Caki2 (cell line): ENCODE results near the gene TMPRSS2. TPM values are rescaled to one million over a fixed set of nuclear protein-coding genes. Genes with fewer than 3 reads are reported as not detected.
"Not testable (repeated sequence)": the region's sequence is repeated elsewhere in the genome, so short reads cannot be mapped to it uniquely, and the experiment has no call there.

Source experiments
- DNase-seq: peaks from one replicate; pipeline ENCODE4 v3.0.0-alpha.2; 2015; ENCODE audit warnings: low read depth
- in situ Hi-C: cut with HindIII; loops from 2 replicates; pipeline ENCODE4 v1.10.0; 2016; ENCODE audit warnings: low sequenced_read_pairs, low pct_unique_long_range_greater_than_20kb, mixed read lengths
- total RNA-seq: library from RNA; depleted of rRNA; stranded (reverse); fragments of >200 nt; shearing (Covaris generic); gene quantifications from 2 replicates; pipeline ENCODE4 v1.2.3, GENCODE V29; 2014; ENCODE audit warnings: low replicate concordance; rRNA removed

Gene TMPRSS2
- total RNA-seq, 1 experiment from 2014 or later = not detected

- in situ Hi-C loops = no loop called here
- no peak for DNase-seq
Measured at GRCh38 chr21:41422546-41423304, 85.2 kb downstream of the TMPRSS2 start.

GRCh38 chr21:41420998-41421397 lies 87.0 kb downstream of the TMPRSS2 start:
- in situ Hi-C loops, DNase-seq: not testable (repeated sequence)

- in situ Hi-C loops = no loop called here
- DNase-seq = peak; percentile 78
Measured at GRCh38 chr21:41419921-41420862, 87.8 kb downstream of the TMPRSS2 start.

GRCh38 chr21:41418956-41419680 lies 88.8 kb downstream of the TMPRSS2 start:
- DNase-seq = no peak
- in situ Hi-C loops = no loop called here

DNA sequence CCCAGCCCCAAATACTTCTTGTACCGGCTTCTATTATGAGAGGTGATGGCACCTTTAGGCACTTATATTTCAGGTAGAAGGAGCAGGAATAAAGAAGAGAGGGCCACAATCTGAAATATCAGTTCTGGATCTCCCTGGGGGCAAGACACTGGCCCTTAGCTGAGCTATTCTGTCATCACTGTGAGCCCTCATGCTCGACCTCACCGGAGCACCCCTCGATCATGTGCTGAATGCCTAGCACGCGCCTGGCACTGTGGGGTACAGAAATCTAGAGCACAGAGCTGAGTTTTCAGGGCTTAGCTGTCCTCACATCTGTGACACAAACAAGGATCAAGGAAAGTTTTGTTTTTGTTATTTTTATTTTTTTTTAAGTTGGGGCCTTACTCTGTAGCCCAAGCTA lies 89.6 kb downstream of the TMPRSS2 start:
- in situ Hi-C loops = no loop called here
- DNase-seq = no peak

GRCh38 chr21:41417505-41417904 lies 90.5 kb downstream of the TMPRSS2 start:
- in situ Hi-C loops, DNase-seq: not testable (repeated sequence)

Other genes with a start within 250 kb of the TMPRSS2 start
- gene FAM3B, start 191.4 kb downstream of the TMPRSS2 start, total RNA-seq = not detected in 2 replicates
- gene MX2, start 146.1 kb downstream of the TMPRSS2 start, total RNA-seq = 1.2 and 4.9 TPM in 2 replicates
- gene MX1, start 81.9 kb downstream of the TMPRSS2 start, total RNA-seq = 4.8 and 9.3 TPM in 2 replicates